Measurements from ENCODE around the gene SERGEF.

Gene SERGEF

GRCh38 chr11:17831228-17831627, 181.6 kb downstream of the SERGEF start:
- TF ChIP-seq, protein P1, sequence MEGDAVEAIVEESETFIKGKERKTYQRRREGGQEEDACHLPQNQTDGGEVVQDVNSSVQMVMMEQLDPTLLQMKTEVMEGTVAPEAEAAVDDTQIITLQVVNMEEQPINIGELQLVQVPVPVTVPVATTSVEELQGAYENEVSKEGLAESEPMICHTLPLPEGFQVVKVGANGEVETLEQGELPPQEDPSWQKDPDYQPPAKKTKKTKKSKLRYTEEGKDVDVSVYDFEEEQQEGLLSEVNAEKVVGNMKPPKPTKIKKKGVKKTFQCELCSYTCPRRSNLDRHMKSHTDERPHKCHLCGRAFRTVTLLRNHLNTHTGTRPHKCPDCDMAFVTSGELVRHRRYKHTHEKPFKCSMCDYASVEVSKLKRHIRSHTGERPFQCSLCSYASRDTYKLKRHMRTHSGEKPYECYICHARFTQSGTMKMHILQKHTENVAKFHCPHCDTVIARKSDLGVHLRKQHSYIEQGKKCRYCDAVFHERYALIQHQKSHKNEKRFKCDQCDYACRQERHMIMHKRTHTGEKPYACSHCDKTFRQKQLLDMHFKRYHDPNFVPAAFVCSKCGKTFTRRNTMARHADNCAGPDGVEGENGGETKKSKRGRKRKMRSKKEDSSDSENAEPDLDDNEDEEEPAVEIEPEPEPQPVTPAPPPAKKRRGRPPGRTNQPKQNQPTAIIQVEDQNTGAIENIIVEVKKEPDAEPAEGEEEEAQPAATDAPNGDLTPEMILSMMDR (IDR thresholded peaks at IDR 0.05; ENCODE audit: low read depth, low read length): no peak

DNA sequence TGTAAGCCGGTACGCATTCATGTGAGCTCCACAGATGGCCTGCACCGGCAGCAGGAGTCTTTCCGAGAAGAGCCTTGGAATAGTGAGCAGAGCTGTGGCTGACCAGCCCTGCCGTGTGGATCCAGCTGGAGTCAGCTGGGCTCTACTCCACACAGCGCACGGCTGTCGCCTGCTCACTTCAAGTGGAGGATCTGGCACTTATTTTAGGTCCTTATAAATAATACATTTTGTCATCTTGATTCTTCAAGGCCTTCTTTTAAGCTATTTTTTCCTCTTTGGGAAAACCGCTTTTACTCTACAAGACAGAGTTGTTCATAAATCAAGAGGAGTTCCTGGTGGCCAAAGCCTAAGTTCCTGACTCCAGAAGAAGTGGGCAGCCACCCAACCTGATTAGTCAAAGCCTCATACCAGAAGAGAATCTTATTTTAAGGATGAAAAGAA, 184.5 kb downstream of the SERGEF start:
- no peak overlapping the region for H3K4me3 ChIP-seq (ENCODE audit: low read depth, low read length)
- TF ChIP-seq, protein P1 (IDR thresholded peaks at IDR 0.05; ENCODE audit: low read depth, low read length): no peak

More at GRCh38 chr11:17831228-17831627, 181.6 kb downstream of the SERGEF start:
- no peak overlapping the region for H3K4me3 ChIP-seq (ENCODE audit: low read depth, low read length)

DNA sequence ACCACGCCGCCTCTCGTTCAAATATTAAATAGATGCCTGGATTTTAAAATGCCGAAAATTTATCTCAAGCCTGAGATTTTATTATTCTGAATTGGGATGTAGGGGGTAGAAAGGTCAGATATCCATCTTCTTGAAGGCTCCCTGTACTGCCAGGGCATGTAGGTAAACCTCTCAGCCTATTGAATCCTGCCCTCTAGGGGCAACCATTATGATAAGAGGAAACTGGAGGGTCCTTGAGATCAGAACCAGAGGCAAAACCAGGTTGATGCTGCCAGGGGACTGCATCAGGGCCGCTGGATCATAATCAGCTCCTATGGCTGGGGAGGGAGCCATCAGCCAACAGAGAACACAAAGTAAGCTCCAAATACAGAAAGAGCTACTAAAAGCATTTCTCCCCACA, 185.8 kb downstream of the SERGEF start:
- TF ChIP-seq, protein P1 (IDR thresholded peaks at IDR 0.05; ENCODE audit: low read depth, low read length): no peak
- H3K4me3 ChIP-seq (ENCODE audit: low read depth, low read length): no peak overlapping the region

DNA sequence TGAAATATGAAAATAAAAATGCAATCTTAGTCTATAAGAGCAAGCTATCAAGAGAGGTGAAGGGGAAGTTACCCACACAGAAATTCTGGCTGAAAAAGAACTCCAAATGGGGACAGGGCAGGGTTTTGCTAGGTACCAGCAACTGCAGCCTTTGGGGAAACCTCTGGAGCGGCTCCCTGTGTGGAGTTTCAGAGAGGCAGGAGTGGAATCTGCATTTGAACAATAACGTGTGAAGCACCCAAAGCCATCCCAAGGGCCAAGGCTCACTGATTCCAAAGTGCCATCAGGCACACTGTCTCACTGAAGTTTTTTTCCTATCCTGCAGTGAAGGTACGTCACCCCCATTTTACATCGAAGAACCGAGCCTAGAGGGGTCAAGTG, 190.5 kb downstream of the SERGEF start:
- TF ChIP-seq, protein P1 (IDR thresholded peaks at IDR 0.05; ENCODE audit: low read depth, low read length): no peak
- no peak overlapping the region for H3K4me3 ChIP-seq (ENCODE audit: low read depth, low read length)

DNA sequence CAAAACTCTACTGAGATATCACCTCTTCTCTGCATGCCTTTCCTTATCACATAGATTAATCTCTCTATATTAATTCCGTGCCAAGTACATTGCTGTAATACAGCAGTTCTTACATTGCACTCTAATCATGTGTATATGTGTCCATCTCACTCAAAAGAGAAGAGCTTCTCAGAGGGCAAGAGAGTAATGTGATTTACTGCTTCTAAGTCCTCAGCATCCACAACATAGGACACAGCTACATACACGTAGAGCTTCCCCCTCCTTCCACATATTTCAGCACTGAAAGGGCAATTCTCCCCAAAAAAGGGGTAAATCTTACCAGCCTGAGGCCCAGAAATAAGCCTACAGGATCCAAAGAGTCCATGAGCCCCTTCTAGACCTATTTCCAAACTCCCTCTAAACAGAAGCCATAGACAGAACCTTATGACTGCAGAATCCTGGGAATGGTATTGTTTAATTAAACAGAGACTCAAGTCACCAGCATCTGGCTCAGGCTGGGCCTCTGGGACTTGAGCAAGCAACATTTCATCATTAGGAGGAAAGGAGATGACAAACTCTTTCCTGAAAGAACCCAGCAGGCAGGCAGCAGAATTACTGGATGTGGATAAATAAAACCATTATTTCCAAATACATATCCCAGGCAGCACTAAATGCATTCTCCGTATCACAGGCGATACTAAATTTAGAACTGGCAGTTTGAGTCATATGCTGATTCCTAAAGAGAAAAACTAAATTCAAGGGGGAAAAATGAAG, 191.0 kb downstream of the SERGEF start:
- TF ChIP-seq, protein P1 (IDR thresholded peaks at IDR 0.05; ENCODE audit: low read depth, low read length): no peak
- no peak overlapping the region for H3K4me3 ChIP-seq (ENCODE audit: low read depth, low read length)

DNA sequence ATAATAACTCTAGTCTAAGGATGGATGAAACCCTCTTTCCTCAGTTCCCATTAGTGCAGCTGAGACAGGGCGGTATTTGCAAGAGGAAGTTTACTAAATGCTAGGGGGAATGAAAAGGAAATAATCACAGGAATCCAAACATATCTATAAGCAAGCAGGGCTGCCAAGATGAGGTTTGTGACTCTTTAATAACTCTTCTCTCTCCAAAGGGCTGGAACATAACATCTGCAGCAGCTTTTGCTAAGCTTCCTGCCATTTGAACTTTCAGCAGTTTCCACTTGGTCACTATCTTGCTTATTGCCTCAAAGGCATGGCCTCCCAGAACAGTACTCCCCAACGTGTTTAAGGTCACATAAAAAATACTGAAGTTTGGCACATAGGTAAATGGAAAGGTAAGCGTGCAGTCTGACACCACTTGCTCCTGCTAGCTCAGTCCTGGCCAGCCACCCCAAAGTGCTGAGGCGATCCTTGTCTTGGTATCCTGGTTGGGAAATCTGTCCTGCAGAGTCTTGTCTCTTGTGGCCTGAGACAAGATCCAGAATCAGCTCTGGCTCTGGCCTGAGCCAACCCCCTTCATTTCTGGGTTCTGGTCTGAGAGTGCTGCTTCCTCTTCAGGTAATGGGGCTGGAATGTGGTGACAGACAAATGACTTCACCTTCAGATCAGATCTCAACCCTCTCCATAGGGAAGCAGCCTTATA, 196.5 kb downstream of the SERGEF start:
- TF ChIP-seq, protein P1 (IDR thresholded peaks at IDR 0.05; ENCODE audit: low read depth, low read length): no peak
- H3K4me3 ChIP-seq (ENCODE audit: low read depth, low read length): no peak overlapping the region

- no peak overlapping the region for H3K4me3 ChIP-seq (ENCODE audit: low read depth, low read length)
- TF ChIP-seq, protein P1 (IDR thresholded peaks at IDR 0.05; ENCODE audit: low read depth, low read length): no peak
Measured at GRCh38 chr11:17814546-17814945, 198.3 kb downstream of the SERGEF start.

Data from WI38 (cell line).